Medulla oblongata (tissue), 1 donor: ENCODE measurements around the gene PODXL2.

ENCODE experiments used
- DNase-seq: peaks from one replicate; pipeline ENCODE4 v3.0.0-alpha.2; 2015; ENCODE audit errors: extremely low spot score

The PODXL2 gene

DNA sequence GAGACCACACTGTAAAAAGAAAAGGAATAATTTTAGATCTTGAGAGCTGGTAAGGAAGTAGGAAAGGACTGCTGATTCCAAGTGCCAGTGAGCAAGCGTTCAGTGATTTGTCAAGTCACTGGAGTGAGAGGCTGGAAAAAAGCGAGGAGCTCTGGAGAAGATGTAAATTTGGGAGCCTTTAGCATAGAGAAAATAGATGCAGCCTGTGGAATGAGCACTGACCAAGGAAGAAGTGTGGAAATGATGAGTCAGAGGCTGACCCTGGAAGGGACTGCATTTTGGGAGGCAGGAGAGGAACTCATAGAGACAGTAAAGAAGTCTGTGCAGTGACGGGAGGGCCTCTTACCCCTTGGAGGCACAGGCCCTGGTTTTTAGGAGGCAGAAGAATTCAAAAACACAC lies 26.7 kb downstream of the PODXL2 start:
- DNase-seq = no peak

DNA sequence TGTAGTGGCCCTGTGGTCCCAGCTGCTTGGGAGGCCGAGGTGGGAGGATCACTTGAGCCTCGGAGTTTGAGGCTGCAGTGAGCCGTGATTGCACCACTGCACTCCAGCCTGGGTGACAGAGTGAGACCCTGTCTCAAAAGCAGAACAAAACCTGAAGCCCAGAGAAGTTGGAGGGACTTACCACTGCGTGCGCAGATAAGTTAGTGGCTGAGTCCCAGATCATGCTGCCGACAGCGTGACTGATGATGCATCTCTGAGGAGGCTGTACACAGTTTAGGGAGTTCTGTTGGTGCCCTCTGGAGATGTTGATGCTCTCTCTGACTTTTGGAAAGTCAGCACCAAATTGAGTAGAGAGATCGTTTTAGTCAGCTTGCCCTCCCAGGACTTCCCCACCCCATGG lies 27.9 kb downstream of the PODXL2 start:
- no peak for DNase-seq

DNA sequence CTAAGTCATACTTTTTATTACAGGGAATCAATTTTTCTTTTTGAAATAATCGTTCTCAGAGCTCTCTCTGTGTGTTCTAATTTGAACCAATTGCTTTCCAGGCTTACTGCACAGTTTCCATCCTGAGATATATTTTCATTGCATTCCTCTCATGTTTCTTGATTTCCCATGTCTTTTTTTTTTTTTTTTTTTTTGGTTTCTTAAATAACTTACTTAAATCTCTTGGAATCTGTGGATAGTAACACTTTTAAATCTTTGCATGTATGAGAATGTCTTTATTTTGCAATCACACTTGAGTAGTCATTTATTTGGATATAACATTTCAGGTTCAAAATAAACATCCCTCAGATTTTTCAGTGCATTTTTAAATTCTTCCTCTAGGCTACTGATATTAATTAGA lies 29.2 kb downstream of the PODXL2 start:
- DNase-seq = no peak

DNA sequence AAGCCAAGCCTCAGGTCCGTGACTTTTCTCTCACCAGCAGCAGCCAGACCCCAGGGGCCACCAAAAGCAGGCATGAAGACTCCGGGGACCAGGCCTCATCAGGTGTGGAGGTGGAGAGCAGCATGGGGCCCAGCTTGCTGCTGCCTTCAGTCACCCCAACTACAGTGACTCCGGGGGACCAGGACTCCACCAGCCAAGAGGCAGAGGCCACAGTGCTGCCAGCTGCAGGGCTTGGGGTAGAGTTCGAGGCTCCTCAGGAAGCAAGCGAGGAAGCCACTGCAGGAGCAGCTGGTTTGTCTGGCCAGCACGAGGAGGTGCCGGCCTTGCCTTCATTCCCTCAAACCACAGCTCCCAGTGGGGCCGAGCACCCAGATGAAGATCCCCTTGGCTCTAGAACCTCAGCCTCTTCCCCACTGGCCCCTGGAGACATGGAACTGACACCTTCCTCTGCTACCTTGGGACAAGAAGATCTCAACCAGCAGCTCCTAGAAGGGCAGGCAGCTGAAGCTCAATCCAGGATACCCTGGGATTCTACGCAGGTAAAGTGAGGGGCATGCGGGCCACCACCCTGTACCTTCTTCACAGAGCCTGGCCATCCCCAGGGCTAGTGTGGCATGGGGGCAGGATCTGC lies 31.8 kb downstream of the PODXL2 start:
- DNase-seq = no peak

DNA sequence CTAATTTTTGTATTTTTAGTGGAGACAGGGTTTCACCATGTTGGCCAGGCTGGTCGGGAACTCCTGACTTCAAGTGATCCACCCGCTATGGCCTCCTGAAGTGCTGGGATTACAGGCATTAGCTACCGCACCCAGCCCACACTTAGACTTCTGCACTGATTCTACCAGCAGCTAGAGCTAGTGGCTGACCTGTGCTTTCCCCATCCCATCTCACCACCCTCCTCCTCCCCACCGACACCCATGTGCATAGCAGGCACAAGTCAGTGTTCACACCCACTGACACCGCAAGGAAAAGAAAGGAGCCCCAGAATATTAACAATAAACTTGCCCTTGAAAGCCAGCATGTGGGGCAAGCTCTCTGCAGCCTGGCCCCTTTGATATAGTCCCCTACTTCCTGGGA lies 32.6 kb downstream of the PODXL2 start:
- no peak for DNase-seq

DNA sequence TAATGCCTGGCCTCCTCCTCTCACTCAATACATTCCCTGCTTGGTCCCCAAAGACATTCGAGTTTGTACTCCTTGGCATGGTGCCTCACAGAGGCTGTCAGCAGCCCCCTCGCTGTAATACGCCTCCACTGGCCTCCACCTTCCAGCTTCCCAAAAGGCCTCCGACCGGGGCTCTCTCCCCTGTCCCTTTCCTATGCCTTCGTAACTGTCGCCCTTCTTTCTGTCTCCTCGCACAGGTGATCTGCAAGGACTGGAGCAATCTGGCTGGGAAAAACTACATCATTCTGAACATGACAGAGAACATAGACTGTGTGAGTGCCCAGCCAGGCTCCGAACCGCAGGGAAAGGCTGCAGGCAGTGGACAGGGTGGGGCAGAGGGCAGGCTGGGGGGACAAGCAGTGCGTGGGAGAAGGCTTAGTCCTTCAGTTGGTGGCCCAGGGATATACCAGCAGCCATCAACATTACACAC lies 33.0 kb downstream of the PODXL2 start:
- DNase-seq = no peak

DNA sequence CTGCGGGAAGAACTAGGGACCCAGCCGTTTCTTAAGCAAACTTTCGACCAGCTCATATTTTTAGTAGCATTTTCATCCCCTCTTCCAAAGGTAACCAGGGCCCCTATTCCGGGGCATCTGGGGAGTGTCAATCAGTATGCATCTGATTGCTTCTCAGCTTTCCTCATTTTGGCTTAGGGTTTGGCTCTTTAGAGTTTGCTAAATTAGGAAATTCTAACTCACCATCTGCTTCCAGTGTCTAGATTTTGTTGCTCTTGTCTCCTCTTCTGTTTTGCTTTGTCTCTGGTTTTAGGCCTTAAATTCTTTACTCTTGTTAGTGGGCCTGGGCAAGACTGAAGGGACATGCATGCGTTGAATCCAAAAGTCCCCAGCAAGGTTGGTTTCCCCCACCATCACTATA lies 34.2 kb downstream of the PODXL2 start:
- no peak for DNase-seq

GRCh38 chr3:127665165-127665564 lies 36.2 kb downstream of the PODXL2 start:
- no peak for DNase-seq

GRCh38 chr3:127665586-127665985 lies 36.6 kb downstream of the PODXL2 start:
- DNase-seq = no peak

DNA sequence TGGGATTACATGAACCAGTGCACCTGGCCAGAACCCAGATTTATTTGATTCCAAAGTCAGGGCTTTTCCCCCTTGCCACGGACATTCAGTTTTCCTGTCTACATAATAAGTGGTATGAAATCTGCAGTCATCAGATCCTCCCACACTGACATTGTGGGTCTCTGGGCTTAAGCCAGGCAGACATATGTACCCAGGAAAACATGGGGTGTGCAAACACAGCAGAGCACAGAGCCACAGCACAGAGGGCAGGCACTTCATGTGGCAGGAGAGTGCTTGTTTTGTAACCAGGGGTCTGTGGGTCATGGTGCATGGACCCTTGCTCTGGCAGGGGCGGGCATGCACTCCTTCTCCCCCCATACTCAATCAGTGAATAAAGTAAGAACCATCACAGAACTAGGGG lies 37.7 kb downstream of the PODXL2 start:
- DNase-seq = no peak

DNA sequence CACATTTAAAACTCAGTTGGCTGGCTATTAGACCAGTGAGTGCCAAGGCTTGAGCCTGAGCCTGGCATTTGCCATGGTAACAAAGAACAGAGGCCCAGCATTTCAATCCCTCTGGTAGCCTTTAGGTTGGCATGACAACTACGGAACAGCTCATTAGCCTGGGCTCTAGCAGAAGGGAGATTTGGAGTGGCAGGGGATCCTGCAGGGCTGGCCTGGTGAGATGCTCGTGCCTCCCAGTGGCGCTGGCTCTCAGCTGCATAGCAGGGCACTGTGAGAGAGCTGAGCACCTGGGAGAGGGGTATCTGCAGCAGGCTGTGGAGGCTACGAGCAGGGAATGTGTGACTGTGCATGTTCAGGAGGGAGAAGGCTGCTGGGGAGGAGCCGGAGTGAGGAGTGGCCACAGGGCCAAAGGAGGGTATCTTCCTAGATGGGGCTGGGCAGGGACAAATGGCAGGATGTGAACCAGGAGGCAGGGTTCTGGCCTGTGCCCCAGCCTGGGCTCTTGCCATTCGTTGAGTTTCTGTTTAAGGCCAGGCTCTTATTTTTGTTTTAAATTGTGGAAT lies 38.2 kb downstream of the PODXL2 start:
- DNase-seq = peak; percentile 78

DNA sequence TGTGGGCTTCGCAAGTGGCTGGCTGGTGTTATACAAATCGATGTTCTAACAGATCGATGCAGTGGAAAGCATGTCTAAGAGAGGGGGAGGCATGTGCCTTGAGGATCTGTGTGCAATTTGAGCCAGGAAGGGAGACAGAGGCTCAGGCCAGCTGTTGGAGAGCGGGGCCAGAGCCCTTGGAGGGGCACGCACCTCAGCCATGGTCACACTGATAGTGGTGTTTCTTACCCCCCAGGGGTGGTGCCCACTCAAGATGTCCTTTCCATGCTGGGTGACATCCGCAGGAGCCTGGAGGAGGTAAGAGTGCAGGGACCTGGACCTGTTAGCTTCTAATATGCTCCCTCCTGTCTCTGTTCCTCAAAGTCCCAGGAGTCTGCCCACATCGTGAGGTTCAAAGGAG lies 39.9 kb downstream of the PODXL2 start:
- DNase-seq = no peak

GRCh38 chr3:127669541-127670228 lies 40.7 kb downstream of the PODXL2 start:
- no peak for DNase-seq

DNA sequence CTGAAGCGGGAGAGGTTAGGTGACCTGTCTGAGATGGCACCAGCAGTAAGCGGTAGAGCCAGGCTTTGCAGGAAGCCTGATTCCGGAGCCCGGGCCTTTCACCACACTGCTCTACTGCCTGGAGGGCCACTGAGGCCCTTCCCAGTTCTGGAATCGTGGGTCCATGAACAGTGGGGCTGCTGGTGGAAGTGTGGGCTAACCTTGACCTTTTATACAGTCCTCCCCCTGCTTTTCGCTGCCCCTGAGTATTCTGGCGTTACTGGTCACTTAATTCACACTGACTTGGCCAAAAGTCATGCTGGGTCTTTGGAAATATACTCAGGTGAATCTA lies 41.2 kb downstream of the PODXL2 start:
- no peak for DNase-seq

GRCh38 chr3:127670761-127671522 lies 42.0 kb downstream of the PODXL2 start:
- DNase-seq = no peak

- DNase-seq = no peak
Measured at GRCh38 chr3:127671523-127672428, 42.8 kb downstream of the PODXL2 start.

DNA sequence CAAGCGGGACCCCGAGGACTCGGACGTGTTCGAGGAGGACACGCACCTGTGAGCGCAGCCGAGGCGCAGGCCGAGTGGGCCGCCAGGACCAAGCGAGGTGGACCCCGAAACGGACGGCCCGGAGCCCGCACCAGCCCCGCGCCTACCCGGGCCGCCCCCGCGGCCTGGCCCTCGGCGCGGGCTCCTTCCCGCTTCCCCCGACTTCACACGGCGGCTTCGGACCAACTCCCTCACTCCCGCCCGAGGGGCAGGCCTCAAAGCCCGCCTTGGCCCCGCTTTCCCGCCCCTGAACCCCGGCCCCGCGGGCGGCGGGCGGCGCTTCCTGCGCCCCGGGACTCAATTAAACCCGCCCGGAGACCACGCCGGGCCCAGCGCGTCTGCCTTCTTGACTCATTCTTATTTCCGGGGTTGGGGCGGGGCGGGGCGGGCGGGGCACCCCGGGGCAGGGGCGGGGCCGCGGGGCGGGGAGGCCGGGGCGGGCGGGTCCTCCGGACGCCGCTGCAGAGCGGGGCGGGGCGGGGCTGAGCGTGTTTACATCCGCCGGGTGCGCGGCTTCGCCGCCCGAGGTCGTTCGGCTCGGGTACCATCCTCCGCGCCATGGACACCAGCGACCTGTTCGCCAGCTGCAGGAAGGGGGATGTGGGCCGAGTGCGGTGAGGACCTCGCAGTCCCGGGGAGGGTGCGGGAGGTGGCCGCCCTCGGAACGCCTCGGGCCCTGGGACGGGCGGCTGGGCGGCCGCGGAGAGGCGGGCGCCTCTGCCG lies 43.6 kb downstream of the PODXL2 start, which contains the start of gene ABTB1:
ABTB1 (plus strand) TSS at position 524 of the 762 bp plus-strand sequence; CDS start at position 598, 74 bp downstream.
- DNase-seq = peak; percentile 64

- no peak for DNase-seq
Measured at GRCh38 chr3:127673191-127674100, 44.5 kb downstream of the PODXL2 start.

GRCh38 chr3:127674101-127674721 lies 45.2 kb downstream of the PODXL2 start:
- no peak for DNase-seq
